Activated CD8-positive, alpha-beta T cell treated with anti-CD3 and anti-CD28 coated beads for 36 hours (primary cell): ENCODE measurements around the gene NMRAL1. TPM values are rescaled to one million over a fixed set of nuclear protein-coding genes. Genes with fewer than 3 reads are reported as not detected.
A peak's percentile ranks its signal among the peaks of the same experiment; 100 is the strongest.

Source experiments
- ATAC-seq: fragments of 200-7000 bp; cut with Tn5 transposase; one replicate; pipeline ENCODE4 v1.10.0; 2021; ENCODE audit warnings: mild to moderate bottlenecking, moderate library complexity
- CTCF ChIA-PET: fragments of 350-600 bp; sonication (Branson Sonifier 250); formaldehyde crosslinking; loops from one replicate; lab custom pipeline; 2021; ENCODE audit warnings: antibody characterized with exemption; lab: Charles Lee
- POLR2A ChIA-PET: fragments of 350-600 bp; sonication (Branson Sonifier 250); formaldehyde crosslinking; loops from one replicate; lab custom pipeline; 2021; ENCODE audit warnings: antibody characterized with exemption; lab: Charles Lee
- DNase-seq: peaks from one replicate; pipeline ENCODE4 v3.0.0-alpha.2; 2020
- H3K27ac Mint-ChIP-seq: one replicate; pipeline ENCODE4 v1.8.0; 2021; ENCODE audit warnings: mild to moderate bottlenecking, mixed read lengths
- H3K27me3 Mint-ChIP-seq: one replicate; pipeline ENCODE4 v1.8.0; 2021; ENCODE audit warnings: mixed read lengths
- H3K36me3 Mint-ChIP-seq: one replicate; pipeline ENCODE4 v1.8.0; 2021; ENCODE audit warnings: low read depth, mixed read lengths
- H3K4me1 Mint-ChIP-seq: one replicate; pipeline ENCODE4 v1.8.0; 2021; ENCODE audit warnings: low read depth, mixed read lengths
- H3K4me3 Mint-ChIP-seq: one replicate; pipeline ENCODE4 v1.8.0; 2021; ENCODE audit warnings: mild to moderate bottlenecking, moderate library complexity, mixed read lengths
- H3K9me3 Mint-ChIP-seq: one replicate; pipeline ENCODE4 v1.8.0; 2021; ENCODE audit warnings: mixed read lengths
- CTCF ChIP-seq: fragments of 200-600 bp; IDR thresholded peaks from one replicate; pipeline ENCODE4 v1.8.0; 2022; ENCODE audit warnings: antibody characterized with exemption, mild to moderate bottlenecking
- intact Hi-C: fragments of 100-400 bp; cut with micrococcal nuclease; formaldehyde crosslinking; loops from one replicate; pipeline ENCODE4 v1.10.0; 2022
- total RNA-seq, 2 experiments: library from RNA; stranded (reverse); gene quantifications; one replicate each; pipeline ENCODE4 v1.2.3, GENCODE V29; 2021

The NMRAL1 gene
- total RNA-seq, 2 experiments from 2014 or later, result 45.3 to 53.6 TPM

- no peaks in the 10 kb centered on the region for H3K27me3 Mint-ChIP-seq
- peaks cover 45% of the 10 kb centered on the region for H3K4me1 Mint-ChIP-seq
- ATAC-seq (no peak), DNase-seq (no peak)
- no peaks in the 10 kb centered on the region for H3K9me3 Mint-ChIP-seq
- H3K27ac Mint-ChIP-seq, result peak overlapping the region; percentile 88
- H3K36me3 Mint-ChIP-seq, result peaks cover 38% of the 10 kb centered on the region
- CTCF ChIA-PET, result interaction anchor here (0.6 to 8.8 kb wide), 24 partner anchors 9 to 665 kb away, joined by 3 to 174 read pairs (median 4); partner anchors contain the start of genes CDIP1 and HMOX2
- no peak overlapping the region for H3K4me3 Mint-ChIP-seq
- POLR2A ChIA-PET, result interaction anchor here (0.6 to 4.8 kb wide), 8 partner anchors 14 to 122 kb away, joined by 3 to 18 read pairs (median 4); no protein-coding TSS in a partner anchor
- TF ChIP-seq CTCF, result no peak
- intact Hi-C loops, result loop anchor here (2.0 kb wide), 1 partner anchor 41 kb away; no protein-coding TSS in a partner anchor
Measured at GRCh38 chr16:4507588-4508345, 33.3 kb upstream of the NMRAL1 start.

GRCh38 chr16:4506450-4506849, 32.0 kb upstream of the NMRAL1 start:
- H3K27ac Mint-ChIP-seq, result peak overlapping the region; percentile 88
- peaks cover 30% of the 10 kb centered on the region for H3K36me3 Mint-ChIP-seq
- H3K4me1 Mint-ChIP-seq, result peaks cover 48% of the 10 kb centered on the region
- POLR2A ChIA-PET, result interaction anchor here (0.9 to 4.8 kb wide), 12 partner anchors 8 to 118 kb away, joined by 3 to 18 read pairs (median 4); partner anchors contain the start of genes HMOX2 and MGRN1
- no peak overlapping the region for H3K4me3 Mint-ChIP-seq
- DNase-seq, result peak; percentile 74
- CTCF ChIA-PET, result interaction anchor here (0.7 to 8.8 kb wide), 30 partner anchors 8 to 301 kb away, joined by 3 to 174 read pairs (median 6); partner anchors contain the start of genes CDIP1, HMOX2, MGRN1 and NMRAL1
- ATAC-seq, result peak; percentile 75
- H3K9me3 Mint-ChIP-seq, result no peaks in the 10 kb centered on the region
- H3K27me3 Mint-ChIP-seq, result no peaks in the 10 kb centered on the region
- TF ChIP-seq CTCF, result peak; percentile 97
- intact Hi-C loops, result loop anchor here (2.0 kb wide), 1 partner anchor 42 kb away; no protein-coding TSS in a partner anchor

GRCh38 chr16:4505356-4506147, 31.1 kb upstream of the NMRAL1 start:
- CTCF ChIA-PET, result interaction anchor here (0.8 to 8.8 kb wide), 26 partner anchors 10 to 146 kb away, joined by 3 to 174 read pairs (median 5); partner anchors contain the start of genes CDIP1, HMOX2, MGRN1 and NMRAL1
- POLR2A ChIA-PET, result interaction anchor here (0.6 to 4.8 kb wide), 17 partner anchors 9 to 154 kb away, joined by 3 to 18 read pairs (median 4); partner anchors contain the start of genes HMOX2 and MGRN1
- Mint-ChIP-seq H3K9me3 (no peaks in the 10 kb centered on the region), H3K27ac (peak overlapping the region; percentile 88), H3K36me3 (peaks cover 24% of the 10 kb centered on the region), H3K27me3 (no peaks in the 10 kb centered on the region), H3K4me3 (peak overlapping the region; percentile 37), H3K4me1 (peaks cover 55% of the 10 kb centered on the region)
- intact Hi-C loops, result loop anchor here (2.0 kb wide), 1 partner anchor 43 kb away; no protein-coding TSS in a partner anchor
- TF ChIP-seq CTCF, result no peak
- peak; percentile 83 for DNase-seq
- peak; percentile 87 for ATAC-seq

DNA sequence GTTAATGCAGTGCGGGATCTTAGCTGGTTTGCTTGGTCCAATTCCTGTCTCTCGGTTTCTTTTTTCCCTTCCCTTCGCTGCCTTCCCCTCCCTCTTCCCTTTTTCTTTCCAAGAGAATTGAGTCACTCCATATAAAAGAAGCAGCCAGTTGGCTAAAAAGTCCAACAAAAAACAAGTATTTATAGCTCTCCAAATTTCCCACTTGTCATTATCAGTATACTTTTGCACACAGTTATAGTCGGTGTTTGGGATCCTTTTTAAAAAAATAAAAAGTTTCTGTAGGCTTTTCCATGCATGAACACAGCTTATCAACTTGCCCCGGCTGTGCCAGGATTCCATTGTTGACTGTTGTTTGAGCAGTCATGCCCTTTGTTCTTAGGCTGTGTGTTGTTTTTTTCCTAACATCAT, 26.6 kb upstream of the NMRAL1 start:
- DNase-seq (no peak), ATAC-seq (no peak)
- Mint-ChIP-seq H3K9me3 (no peaks in the 10 kb centered on the region), H3K27me3 (no peaks in the 10 kb centered on the region), H3K4me1 (peaks cover 81% of the 10 kb centered on the region), H3K4me3 (no peak overlapping the region), H3K36me3 (peaks cover 28% of the 10 kb centered on the region), H3K27ac (peak overlapping the region; percentile 73)
- POLR2A ChIA-PET, result interaction anchor here (0.7 to 2.5 kb wide), 4 partner anchors 11 to 126 kb away, joined by 3 to 20 read pairs (median 6); partner anchors contain the start of gene HMOX2
- TF ChIP-seq CTCF, result no peak
- intact Hi-C loops, result no loop called here
- CTCF ChIA-PET, result interaction anchor here (1.0 to 3.0 kb wide), 12 partner anchors 11 to 182 kb away, joined by 3 to 12 read pairs (median 6); partner anchors contain the start of genes CDIP1, HMOX2 and MGRN1
